ENCODE measurements around the gene LGMN.

GRCh38 chr14:92712654-92713051, 35.8 kb downstream of the LGMN start:
- TF ChIP-seq ZNF274 (IDR thresholded peaks at IDR 0.05; ENCODE audit: low read depth, low read length) (no peak), YY1 (IDR thresholded peaks at IDR 0.05; ENCODE audit: insufficient read depth, insufficient read length) (no peak), SUZ12 (IDR thresholded peaks at IDR 0.05; ENCODE audit: extremely low read depth, insufficient read depth, insufficient read length) (no peak)

Measured in NT2/D1 (cell line).